Liver (tissue), 3 donors: Measurements from ENCODE around the gene SLC2A10.

Experiments
- ATF3 ChIP-seq: IDR thresholded peaks from 2 replicates; pipeline ENCODE4 v1.6.1; 2016; ENCODE audit warnings: antibody characterized with exemption
- CTCF ChIP-seq: fragments of 150-350 bp; IDR thresholded peaks from 2 replicates; pipeline ENCODE4 v1.5.1; 2017; ENCODE audit warnings: improper control_type of control experiment, low read depth, low read length; ENCODE audit not compliant: missing input control
- GABPA ChIP-seq, 2 donors: IDR thresholded peaks in 1 of 2; conservative IDR thresholded peaks in 1 of 2; 2 replicates each; pipeline ENCODE4 v1.6.1; 2016; ENCODE audit warnings: antibody characterized with exemption in 2 of 2, mild to moderate bottlenecking in 1 of 2, moderate library complexity in 1 of 2
- REST ChIP-seq: IDR thresholded peaks from 2 replicates; pipeline ENCODE4 v1.6.1; 2016; ENCODE audit warnings: antibody characterized with exemption, mild to moderate bottlenecking
- donor health status: healthy.
- donor health status: healthy.

DNA sequence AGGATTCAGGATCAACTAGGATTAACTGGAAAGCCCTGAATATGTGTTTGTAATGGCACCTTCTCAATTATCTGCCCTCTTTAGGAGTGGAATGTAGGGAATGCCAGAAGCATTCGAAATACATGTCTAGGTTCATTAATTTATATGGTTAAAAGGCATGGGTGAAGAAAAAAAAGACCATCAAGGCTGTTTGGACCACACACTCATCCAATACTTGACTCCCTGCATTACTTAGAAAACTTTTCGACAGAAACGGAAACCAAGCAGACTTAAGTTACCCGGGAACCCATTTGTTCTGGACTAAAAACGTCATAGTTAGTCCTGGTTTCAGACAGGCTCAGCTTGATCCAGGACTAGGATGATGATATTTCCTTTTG is 33.2 kb downstream of the SLC2A10 start:
- TF ChIP-seq REST (no peak), GABPA (IDR thresholded peaks at IDR 0.05 in 1 of 2, conservative IDR thresholded peaks at IDR 0.05 in 1 of 2) (no peak), CTCF (no peak), ATF3 (no peak)
